Measurements from ENCODE around the gene PUM2. TPM values are rescaled to one million over a fixed set of nuclear protein-coding genes. Genes with fewer than 3 reads are reported as not detected.

Gene PUM2
- total and polyA plus RNA-seq, 2 of the 13 experiments (the other 11 are each of a cell fraction or from before 2014, with no cell fraction given): 69.6 to 69.8 TPM

- TF ChIP-seq TEAD2 (CRISPR knock-in tag; IDR thresholded peaks at IDR 0.05) (peak; percentile 96; the same call in 1 of the 2 replicates), KLF16 (CRISPR knock-in tag; IDR thresholded peaks at IDR 0.05) (peak; percentile 37 to 94), E2F1 (CRISPR knock-in tag; IDR thresholded peaks at IDR 0.05) (peak; percentile 91), ARHGAP35 (CRISPR knock-in tag; IDR thresholded peaks at IDR 0.05; ENCODE audit: borderline replicate concordance) (peak; percentile 93), ZNF367 (CRISPR knock-in tag; IDR thresholded peaks at IDR 0.05; ENCODE audit: borderline replicate concordance) (0 out of 2 replicates have a peak, but pooled peaks have one; percentile 93), AHDC1 (CRISPR knock-in tag; IDR thresholded peaks at IDR 0.05; ENCODE audit: borderline replicate concordance) (peak; percentile 78), HOXA9 (CRISPR knock-in tag; IDR thresholded peaks at IDR 0.05; ENCODE audit: borderline replicate concordance) (peak; percentile 70), MXD4 (CRISPR knock-in tag; IDR thresholded peaks at IDR 0.05) (peak; percentile 90), ZNF17 (CRISPR knock-in tag; IDR thresholded peaks at IDR 0.05) (no peak; the same call in 1 of the 2 replicates), GRHL1 (CRISPR knock-in tag; conservative IDR thresholded peaks at IDR 0.05) (peak; percentile 35; the same call in 1 of the 2 replicates), ZNF232 (CRISPR knock-in tag; IDR thresholded peaks at IDR 0.05; ENCODE audit: borderline replicate concordance) (peak; percentile 88), PAF1 (CRISPR knock-in tag; IDR thresholded peaks at IDR 0.05) (no peak), ZNF30 (CRISPR knock-in tag; IDR thresholded peaks at IDR 0.05) (peak; percentile 11), ZNF780A (CRISPR knock-in tag; IDR thresholded peaks at IDR 0.05) (0 out of 2 replicates have a peak, but pooled peaks have one; percentile 59), RFX5 (IDR thresholded peaks at IDR 0.05; ENCODE audit: low read depth, low read length) (no peak)
Observed at GRCh38 chr2:20350753-20351554, at the start of gene PUM2 (continued).
